ENCODE measurements around the gene NFATC2.

Gene NFATC2

DNA sequence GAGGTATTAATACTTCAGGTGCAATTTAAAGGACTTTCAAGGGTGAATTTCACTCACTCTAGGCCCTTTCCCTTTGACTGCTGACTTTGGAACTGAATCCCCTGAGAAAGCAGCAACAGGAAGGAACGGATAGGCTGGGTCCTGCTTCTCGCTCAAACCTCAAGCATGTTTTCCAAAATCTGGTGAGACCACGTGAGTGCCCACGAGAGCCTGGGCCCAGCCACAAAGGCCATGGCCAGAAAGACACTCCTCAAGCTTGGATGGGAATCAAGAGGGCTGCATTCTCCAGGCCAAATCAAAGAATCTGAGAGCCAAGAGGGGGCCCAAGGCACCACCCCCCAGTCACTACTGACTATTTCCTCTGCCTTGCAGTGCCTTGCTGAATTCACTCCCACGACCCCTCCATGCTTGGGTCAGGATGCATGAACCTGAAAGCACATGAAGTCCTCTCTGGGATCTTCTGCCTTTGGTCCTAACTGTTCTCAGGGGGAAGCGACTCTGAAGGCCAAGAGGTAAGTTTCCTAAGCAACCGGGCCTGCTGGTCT lies 146.1 kb downstream of the NFATC2 start:
- H3K9ac ChIP-seq (ENCODE audit: low read length): no peak overlapping the region
- H3K9me2 ChIP-seq (ENCODE audit: low read depth, low read length): no peaks in the 10 kb centered on the region
- peak overlapping the region; percentile 93 for H3K27ac ChIP-seq (ENCODE audit: low read depth, low read length, poor library complexity, severe bottlenecking)
- H3K4me2 ChIP-seq (ENCODE audit: low read length): no peak overlapping the region
- no peaks in the 10 kb centered on the region for H3F3A ChIP-seq (ENCODE audit: insufficient read depth, low read length)
- no peaks in the 10 kb centered on the region for H3K79me2 ChIP-seq (ENCODE audit: insufficient read depth, low read length)
- H3K27me3 ChIP-seq (ENCODE audit: insufficient read depth, low read length): no peaks in the 10 kb centered on the region
- H3K4me3 ChIP-seq (ENCODE audit: low read depth, low read length, poor library complexity, severe bottlenecking): no peak overlapping the region
- no peak overlapping the region for H2AFZ ChIP-seq (ENCODE audit: low read length)
- TF ChIP-seq EZH2 (IDR thresholded peaks at IDR 0.05; ENCODE audit: borderline replicate concordance, low read length): no peak
- TF ChIP-seq, protein P1, sequence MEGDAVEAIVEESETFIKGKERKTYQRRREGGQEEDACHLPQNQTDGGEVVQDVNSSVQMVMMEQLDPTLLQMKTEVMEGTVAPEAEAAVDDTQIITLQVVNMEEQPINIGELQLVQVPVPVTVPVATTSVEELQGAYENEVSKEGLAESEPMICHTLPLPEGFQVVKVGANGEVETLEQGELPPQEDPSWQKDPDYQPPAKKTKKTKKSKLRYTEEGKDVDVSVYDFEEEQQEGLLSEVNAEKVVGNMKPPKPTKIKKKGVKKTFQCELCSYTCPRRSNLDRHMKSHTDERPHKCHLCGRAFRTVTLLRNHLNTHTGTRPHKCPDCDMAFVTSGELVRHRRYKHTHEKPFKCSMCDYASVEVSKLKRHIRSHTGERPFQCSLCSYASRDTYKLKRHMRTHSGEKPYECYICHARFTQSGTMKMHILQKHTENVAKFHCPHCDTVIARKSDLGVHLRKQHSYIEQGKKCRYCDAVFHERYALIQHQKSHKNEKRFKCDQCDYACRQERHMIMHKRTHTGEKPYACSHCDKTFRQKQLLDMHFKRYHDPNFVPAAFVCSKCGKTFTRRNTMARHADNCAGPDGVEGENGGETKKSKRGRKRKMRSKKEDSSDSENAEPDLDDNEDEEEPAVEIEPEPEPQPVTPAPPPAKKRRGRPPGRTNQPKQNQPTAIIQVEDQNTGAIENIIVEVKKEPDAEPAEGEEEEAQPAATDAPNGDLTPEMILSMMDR (IDR thresholded peaks at IDR 0.05; ENCODE audit: low read length): no peak
- peaks cover 54% of the 10 kb centered on the region for H3K36me3 ChIP-seq (ENCODE audit: insufficient read depth, low read length)
- H4K20me1 ChIP-seq (ENCODE audit: insufficient read depth, low read length): no peaks in the 10 kb centered on the region
- no peaks in the 10 kb centered on the region for H3K9me3 ChIP-seq (ENCODE audit: low read length)
- peaks cover 63% of the 10 kb centered on the region for H3K4me1 ChIP-seq (ENCODE audit: insufficient read depth, low read length, severe bottlenecking)

DNA sequence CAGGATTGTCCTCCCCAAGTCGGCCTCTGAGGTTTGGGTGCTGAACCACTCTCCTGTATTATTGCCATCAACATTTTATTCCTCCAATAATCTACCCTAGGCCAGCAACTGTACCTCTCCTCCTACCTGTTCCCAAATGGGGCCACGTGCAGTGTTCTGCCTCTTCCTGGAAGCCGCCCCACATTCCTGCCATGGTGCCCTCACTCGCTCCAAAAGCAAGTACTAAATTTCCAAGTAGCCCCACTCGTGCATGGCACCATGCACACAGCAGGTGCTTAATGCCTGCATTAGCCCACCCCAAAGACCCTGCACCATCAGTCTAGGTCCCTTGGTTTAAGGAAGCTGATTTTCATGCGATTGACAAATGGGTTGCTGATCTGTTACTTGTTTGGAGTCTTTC lies 147.8 kb downstream of the NFATC2 start:
- no peak overlapping the region for H3K4me2 ChIP-seq (ENCODE audit: low read length)
- peaks cover 71% of the 10 kb centered on the region for H3K36me3 ChIP-seq (ENCODE audit: insufficient read depth, low read length)
- H3K27ac ChIP-seq (ENCODE audit: low read depth, low read length, poor library complexity, severe bottlenecking): peak overlapping the region; percentile 26
- no peaks in the 10 kb centered on the region for H3K79me2 ChIP-seq (ENCODE audit: insufficient read depth, low read length)
- H2AFZ ChIP-seq (ENCODE audit: low read length): no peak overlapping the region
- TF ChIP-seq, protein P1 (IDR thresholded peaks at IDR 0.05; ENCODE audit: low read length): no peak
- TF ChIP-seq EZH2 (IDR thresholded peaks at IDR 0.05; ENCODE audit: borderline replicate concordance, low read length): no peak
- peaks cover 62% of the 10 kb centered on the region for H3K4me1 ChIP-seq (ENCODE audit: insufficient read depth, low read length, severe bottlenecking)
- H3K4me3 ChIP-seq (ENCODE audit: low read depth, low read length, poor library complexity, severe bottlenecking): no peak overlapping the region
- no peak overlapping the region for H3K9ac ChIP-seq (ENCODE audit: low read length)
- H4K20me1 ChIP-seq (ENCODE audit: insufficient read depth, low read length): no peaks in the 10 kb centered on the region
- no peaks in the 10 kb centered on the region for H3F3A ChIP-seq (ENCODE audit: insufficient read depth, low read length)
- no peaks in the 10 kb centered on the region for H3K27me3 ChIP-seq (ENCODE audit: insufficient read depth, low read length)
- H3K9me3 ChIP-seq (ENCODE audit: low read length): no peaks in the 10 kb centered on the region
- no peaks in the 10 kb centered on the region for H3K9me2 ChIP-seq (ENCODE audit: low read depth, low read length)

DNA sequence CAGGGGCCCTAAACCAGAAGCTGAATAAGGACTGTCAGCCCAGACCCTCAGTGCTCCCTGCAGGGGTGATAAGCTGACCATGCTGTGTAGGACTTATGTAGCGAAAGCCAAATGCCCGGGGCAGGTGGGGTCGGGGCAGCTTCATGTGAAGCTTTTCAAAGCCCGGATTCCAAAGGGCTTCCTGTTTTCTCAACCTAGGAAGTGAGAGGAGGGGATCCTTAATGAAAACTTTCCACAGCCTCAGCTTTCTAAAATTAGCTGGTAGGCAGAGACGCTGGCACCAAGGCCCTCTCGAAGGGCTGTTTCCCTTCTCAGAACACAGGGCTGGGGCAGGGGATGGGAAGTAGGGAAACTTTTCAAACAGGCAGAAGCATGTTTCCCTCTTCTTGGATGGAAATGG lies 148.9 kb downstream of the NFATC2 start:
- H3K79me2 ChIP-seq (ENCODE audit: insufficient read depth, low read length): no peaks in the 10 kb centered on the region
- H2AFZ ChIP-seq (ENCODE audit: low read length): no peak overlapping the region
- no peaks in the 10 kb centered on the region for H3K9me2 ChIP-seq (ENCODE audit: low read depth, low read length)
- H3K27me3 ChIP-seq (ENCODE audit: insufficient read depth, low read length): no peaks in the 10 kb centered on the region
- no peaks in the 10 kb centered on the region for H3F3A ChIP-seq (ENCODE audit: insufficient read depth, low read length)
- peaks cover 62% of the 10 kb centered on the region for H3K4me1 ChIP-seq (ENCODE audit: insufficient read depth, low read length, severe bottlenecking)
- H3K9ac ChIP-seq (ENCODE audit: low read length): no peak overlapping the region
- no peaks in the 10 kb centered on the region for H3K9me3 ChIP-seq (ENCODE audit: low read length)
- H3K4me2 ChIP-seq (ENCODE audit: low read length): no peak overlapping the region
- TF ChIP-seq EZH2 (IDR thresholded peaks at IDR 0.05; ENCODE audit: borderline replicate concordance, low read length): no peak
- TF ChIP-seq, protein P1 (IDR thresholded peaks at IDR 0.05; ENCODE audit: low read length): no peak
- peaks cover 78% of the 10 kb centered on the region for H3K36me3 ChIP-seq (ENCODE audit: insufficient read depth, low read length)
- no peaks in the 10 kb centered on the region for H4K20me1 ChIP-seq (ENCODE audit: insufficient read depth, low read length)
- peak overlapping the region; percentile 26 for H3K27ac ChIP-seq (ENCODE audit: low read depth, low read length, poor library complexity, severe bottlenecking)
- H3K4me3 ChIP-seq (ENCODE audit: low read depth, low read length, poor library complexity, severe bottlenecking): no peak overlapping the region
